Fibroblast of mammary gland (primary cell): ENCODE data around the gene MAP3K7CL.

Experiments used
- DNase-seq: peaks from one replicate; pipeline ENCODE4 v3.0.0-alpha.2; 2010; ENCODE audit warnings: low read depth
- H3K4me3 ChIP-seq: 2 replicates; pipeline ENCODE4 v1.5.1; 2011; ENCODE audit warnings: low read depth, mild to moderate bottlenecking, low read length, moderate library complexity; ENCODE audit not compliant: control insufficient read depth
- CTCF ChIP-seq: conservative IDR thresholded peaks from 2 replicates; pipeline ENCODE4 v1.5.1; 2011; ENCODE audit warnings: low read depth, low read length, inconsistent platforms; ENCODE audit not compliant: control insufficient read depth, insufficient read depth

The MAP3K7CL gene

GRCh38 chr21:29114765-29115500 lies 15.5 kb upstream of the MAP3K7CL start:
- H3K4me3 ChIP-seq, result no peak overlapping the region
- peak; percentile 79 for DNase-seq
- TF ChIP-seq CTCF, result no peak

- DNase-seq, result no peak
- no peak for TF ChIP-seq CTCF
- no peak overlapping the region for H3K4me3 ChIP-seq
Measured at GRCh38 chr21:29115899-29116298, 14.5 kb upstream of the MAP3K7CL start.

DNA sequence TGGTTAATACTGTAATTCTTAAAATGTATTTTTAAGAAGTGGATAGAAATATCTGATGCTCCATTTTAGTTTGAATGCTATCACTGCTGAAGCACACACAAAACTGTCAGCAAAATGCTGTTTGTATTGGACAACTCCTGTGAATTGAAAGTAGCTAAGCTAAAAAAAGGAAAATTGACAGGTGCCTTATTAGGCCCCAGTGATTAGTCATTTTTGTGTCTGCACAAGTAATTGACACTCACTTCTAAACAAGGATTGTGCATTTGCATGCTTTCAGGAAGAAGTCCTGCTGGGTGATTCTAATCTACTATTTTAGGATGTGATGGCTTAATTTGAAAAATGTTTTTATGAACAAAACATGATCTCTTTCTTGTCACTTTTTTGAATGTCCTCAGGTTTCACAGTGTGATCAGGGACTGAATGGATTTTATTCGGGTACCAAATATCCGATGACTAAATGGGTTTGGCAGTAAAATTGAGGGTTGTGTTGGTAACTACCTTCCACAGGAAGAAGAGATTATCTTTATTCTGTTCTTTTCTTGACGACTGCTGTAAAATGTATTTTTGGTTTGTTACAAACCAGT lies 13.0 kb upstream of the MAP3K7CL start:
- H3K4me3 ChIP-seq, result no peak overlapping the region
- DNase-seq, result no peak
- TF ChIP-seq CTCF, result no peak

DNA sequence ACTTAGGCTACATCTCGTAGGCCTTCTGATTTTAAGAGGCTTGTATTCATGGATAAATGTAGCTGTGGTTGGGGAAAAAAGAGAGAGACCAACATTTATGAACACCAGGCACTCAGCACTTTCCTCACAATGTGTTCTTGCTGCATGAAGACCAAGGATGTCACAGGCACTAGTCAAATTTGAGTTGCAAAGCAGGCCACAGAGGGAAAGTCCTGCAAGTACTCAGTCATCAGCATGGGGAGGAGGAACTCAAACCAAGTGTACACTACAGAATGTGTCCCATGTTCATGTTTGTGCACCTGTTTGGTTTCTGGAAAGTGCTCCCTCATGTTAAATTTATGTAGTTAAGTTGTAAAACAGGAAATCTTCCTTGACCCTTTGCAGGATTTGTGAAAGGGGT lies 8.7 kb upstream of the MAP3K7CL start:
- TF ChIP-seq CTCF, result no peak
- H3K4me3 ChIP-seq, result no peak overlapping the region
- no peak for DNase-seq

- TF ChIP-seq CTCF, result no peak
- H3K4me3 ChIP-seq, result no peak overlapping the region
- DNase-seq, result no peak
Measured at GRCh38 chr21:29124645-29125044, 5.8 kb upstream of the MAP3K7CL start.

DNA sequence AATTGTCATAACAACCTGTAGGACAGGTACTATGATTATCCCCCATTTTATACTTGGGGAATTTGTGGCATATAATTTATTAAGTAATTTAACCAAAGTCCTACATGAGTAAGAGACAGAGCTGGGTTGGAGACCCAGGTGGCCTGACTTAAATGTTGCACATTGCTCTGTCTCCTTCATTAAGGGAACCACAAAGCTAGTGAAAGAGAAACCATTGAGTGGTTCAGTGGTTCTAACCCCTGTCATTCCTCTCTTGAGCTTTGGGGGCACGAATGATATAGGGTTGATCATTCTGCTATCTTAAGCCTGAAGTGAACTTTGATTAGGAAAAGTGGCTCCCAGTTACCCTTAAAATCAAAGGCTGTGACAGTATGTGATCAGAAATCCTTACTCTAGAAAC lies 5.3 kb upstream of the MAP3K7CL start:
- TF ChIP-seq CTCF, result no peak
- DNase-seq, result no peak
- H3K4me3 ChIP-seq, result no peak overlapping the region

DNA sequence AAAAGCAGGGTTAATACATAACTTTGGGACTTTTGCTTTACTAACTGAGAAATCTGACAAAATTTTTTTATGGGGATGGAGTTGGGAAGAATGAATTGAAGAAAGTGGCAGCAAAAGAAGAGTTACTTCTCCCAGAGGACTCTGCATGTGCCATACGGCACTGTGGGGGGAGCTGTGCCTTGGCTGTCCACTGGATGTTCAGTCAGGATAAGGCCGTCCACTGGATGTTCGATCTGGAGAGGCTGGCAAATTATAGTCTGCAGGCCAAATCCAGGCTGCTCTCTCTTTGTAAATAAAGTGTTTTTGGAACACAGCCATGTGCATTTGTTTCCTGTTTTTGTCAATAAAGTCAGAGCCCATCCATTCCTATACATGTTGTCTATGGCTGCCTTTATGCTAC lies 4.5 kb upstream of the MAP3K7CL start:
- DNase-seq, result no peak
- TF ChIP-seq CTCF, result no peak
- H3K4me3 ChIP-seq, result no peak overlapping the region
